Stimulated activated CD4-positive, alpha-beta T cell treated with anti-CD3 and anti-CD28 coated beads, Interleukin-4, amount 100 ng/mL, for 48 hours (primary cell): ENCODE measurements around the gene PLAAT4.

ENCODE experiments used
- DNase-seq, 2 donors: peaks; one replicate each; pipeline ENCODE4 v3.0.0-alpha.2; 2020; ENCODE audit warnings: low read depth in 2 of 2

PLAAT4 gene, protein sequence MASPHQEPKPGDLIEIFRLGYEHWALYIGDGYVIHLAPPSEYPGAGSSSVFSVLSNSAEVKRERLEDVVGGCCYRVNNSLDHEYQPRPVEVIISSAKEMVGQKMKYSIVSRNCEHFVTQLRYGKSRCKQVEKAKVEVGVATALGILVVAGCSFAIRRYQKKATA

GRCh38 chr11:63536669-63537292, at the start of gene PLAAT4:
TSS of gene PLAAT4 (plus strand) at chr11:63536808. CDS start at chr11:63536869, 61 bp downstream.
- DNase-seq, result no peak

GRCh38 chr11:63488789-63489188, 47.8 kb upstream of the PLAAT4 start:
- no peak for DNase-seq

DNA sequence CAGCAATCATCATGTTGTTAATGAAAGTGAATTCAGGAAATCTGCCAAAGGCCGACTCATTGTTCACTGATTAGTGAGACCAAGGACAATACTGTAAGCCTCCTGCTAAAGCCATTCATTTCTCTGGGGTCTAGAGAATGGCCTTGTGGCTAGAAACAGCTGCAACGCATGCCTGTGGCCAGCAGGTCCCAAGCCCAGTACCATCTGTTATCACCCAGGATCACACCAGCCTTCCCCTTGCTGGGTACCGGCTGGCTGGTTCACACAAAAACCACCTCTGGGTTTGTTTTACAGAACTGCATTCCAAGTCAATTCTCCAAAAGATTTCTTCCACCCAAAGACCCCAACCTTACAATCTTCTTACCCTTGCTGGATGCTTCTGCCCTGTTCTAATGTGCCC, 46.7 kb upstream of the PLAAT4 start:
- no peak for DNase-seq

DNA sequence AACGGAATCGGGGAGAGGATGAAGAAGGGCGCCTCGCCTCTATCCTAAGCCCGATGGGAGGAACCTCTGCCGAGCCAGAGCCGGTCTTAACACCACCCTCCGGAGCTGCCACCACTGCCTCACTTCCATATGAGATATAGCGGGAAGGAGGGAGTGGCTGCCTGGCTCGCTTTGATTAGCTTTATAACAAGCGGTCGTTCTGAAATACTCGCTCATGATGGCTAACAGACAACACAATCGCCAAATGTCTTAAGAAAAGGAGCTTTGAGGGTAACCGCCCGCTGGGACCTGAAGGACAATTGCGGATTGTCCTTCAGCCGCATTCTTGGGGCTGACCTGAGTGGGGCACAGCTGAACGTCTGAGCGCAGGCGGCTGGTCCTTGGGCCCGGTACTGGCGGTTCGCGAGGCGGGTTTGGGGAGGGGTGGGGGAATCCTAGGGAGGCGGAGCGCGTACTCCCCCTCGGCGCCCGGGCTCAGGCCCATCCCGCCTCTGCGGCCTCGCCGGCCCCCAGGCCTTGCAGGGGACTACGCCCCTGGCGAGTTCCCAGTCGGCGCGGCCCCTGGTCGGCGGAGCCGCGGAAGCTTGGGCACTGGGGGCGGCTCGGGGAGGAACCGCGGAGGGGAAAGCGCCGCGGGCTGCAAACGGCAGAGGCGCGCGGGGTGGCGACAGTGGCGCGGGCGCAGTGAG, 45.9 kb upstream of the PLAAT4 start, which contains the start of gene PLAAT5:
Gene PLAAT5 (minus strand): TSS at position 617 of the 689 bp plus-strand sequence. CDS start 133 bp downstream, at position 484.
- no peak for DNase-seq

GRCh38 chr11:63491240-63491587, 45.4 kb upstream of the PLAAT4 start:
- no peak for DNase-seq

DNA sequence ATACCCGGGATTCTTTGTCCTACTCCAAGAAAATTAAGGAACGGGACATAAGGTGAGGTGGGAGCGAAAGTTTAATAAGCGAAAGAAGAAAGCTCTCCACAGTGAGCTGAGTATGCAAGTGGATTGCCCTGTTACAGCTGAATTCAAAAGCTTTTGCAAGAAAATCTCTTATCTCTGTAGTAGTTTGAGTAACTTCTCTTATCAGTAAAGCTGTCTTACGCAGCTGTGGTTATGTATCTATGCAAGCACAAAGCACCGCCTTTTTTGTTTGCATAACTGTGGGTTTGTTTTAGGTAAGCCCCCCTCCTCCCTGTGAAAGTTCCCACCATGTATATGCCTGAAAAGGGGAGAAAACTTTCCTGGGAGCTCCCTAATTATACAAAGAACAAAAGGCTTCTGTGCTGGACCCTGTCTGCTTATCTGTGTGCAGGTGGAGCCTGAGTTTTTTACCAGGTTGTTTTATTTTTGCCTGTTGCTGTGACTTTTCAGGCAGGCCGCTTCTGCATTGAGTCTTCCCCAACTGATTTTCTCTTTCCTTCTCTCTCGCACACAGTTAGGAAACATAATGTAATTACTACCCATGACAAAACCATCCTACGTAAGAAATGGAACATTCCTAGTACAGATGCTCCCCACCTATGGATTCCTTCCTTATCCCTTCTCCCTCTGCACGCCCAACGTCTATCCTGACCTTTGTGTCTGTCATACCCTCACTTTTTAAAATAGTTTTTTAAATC, 44.8 kb upstream of the PLAAT4 start:
- DNase-seq, result no peak

DNA sequence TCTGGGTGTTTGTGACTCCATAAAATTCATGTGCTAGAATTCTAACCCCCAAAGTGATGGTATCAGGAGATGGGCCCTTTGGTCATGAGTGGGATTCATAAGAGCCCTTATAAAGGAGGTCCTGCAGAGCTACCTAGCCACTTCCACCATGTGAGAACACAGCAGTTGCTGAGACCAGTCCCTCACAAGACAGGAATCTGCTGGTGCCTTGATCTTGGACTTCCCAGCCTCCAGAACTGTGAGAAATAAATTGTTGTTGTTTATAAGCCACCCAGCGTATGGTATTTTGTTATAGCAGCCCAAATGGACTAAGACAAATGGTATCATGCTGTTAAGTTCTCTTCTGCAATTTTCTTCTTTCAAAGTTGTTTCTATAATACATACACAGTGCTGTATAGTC, 44.2 kb upstream of the PLAAT4 start:
- DNase-seq, result no peak

- DNase-seq, result no peak
Measured at GRCh38 chr11:63493127-63493526, 43.5 kb upstream of the PLAAT4 start.

DNA sequence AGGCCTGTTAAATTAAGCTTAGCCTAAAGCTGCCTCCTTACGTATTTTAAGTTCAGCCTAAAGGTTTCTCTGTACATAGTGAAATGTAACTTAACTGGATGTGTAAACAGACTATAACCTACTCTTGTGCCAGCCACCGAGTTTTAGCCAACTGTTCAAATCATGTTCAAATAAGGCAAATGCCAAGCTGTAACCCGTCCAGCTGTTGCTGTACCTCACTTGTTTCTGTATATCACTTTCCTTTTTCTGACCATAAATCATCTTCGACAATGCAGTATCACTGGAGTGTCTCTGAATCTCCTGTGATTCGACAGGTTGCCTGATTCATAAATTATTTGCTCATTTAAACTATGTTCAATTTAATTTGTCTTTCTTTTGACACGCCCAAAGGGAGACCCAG, 41.6 kb upstream of the PLAAT4 start:
- no peak for DNase-seq

GRCh38 chr11:63499874-63500273, 36.7 kb upstream of the PLAAT4 start:
- DNase-seq, result no peak

- no peak for DNase-seq
Measured at GRCh38 chr11:63501236-63501635, 35.4 kb upstream of the PLAAT4 start.

DNA sequence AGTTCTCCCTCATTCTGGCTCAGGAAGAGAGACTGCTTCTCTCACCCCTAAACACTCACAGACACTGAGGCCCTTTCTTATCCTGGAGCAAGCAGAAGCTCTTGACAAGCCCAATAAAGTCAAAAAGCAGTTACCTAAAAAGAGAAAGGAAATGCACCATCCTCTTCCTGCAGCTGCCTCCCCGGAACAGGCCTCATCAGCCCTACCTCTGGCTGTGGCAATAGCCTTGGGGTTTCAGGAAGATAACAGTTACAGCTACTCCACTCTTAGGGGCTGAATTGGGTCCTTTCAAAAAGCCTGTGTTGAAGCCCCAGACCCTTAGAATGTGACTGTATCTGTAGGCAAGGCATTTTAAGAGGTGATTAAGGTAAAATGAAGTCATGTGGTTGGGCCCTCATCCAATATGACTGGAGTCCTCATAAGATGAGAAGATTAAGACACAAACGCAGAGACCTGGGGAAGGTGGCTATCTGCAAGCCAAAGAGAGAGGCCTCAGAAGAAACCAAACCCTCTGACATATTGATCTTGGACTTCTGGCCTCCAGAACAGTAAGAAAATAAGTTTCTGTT, 34.3 kb upstream of the PLAAT4 start:
- no peak for DNase-seq

- DNase-seq, result no peak
Measured at GRCh38 chr11:63503492-63503891, 33.1 kb upstream of the PLAAT4 start.

GRCh38 chr11:63504054-63504453, 32.6 kb upstream of the PLAAT4 start:
- no peak for DNase-seq

DNA sequence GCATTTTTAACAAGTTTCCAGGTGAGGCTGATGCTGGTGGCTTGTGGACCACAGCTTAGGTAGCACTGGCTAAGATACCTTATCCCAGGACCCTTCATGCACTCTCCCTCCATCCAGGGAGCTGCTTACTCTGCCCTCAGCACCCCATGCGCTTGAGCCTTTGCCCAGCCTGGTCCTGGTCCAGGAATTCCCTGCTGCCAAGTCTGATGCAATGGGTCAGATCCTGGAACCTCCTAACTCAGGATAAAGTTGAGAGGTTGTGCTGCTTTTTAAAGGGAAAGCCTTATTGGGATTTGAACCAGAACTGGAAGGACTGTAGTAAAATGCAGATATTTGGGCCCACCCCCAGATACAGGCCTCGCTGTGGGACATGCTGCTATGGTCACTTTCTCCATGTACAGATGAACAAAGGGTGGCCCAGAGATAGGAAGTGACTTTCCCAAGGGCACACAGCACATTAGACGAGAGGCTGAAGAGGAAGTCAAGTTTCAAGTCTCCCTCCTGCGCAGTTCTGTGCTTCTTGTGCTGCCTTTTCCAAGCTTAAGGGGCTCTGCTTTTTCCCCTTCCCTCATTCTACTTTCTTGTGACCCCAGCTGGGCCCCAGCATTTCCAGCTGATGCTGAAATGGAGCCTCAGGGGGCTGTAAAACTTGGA, 31.5 kb upstream of the PLAAT4 start:
- DNase-seq, result no peak

GRCh38 chr11:63505857-63506528, 30.6 kb upstream of the PLAAT4 start, which contains the start of gene LGALS12:
TSS of gene LGALS12 (plus strand) at chr11:63506084. CDS start at chr11:63506459, 375 bp downstream.
- DNase-seq, result no peak

DNA sequence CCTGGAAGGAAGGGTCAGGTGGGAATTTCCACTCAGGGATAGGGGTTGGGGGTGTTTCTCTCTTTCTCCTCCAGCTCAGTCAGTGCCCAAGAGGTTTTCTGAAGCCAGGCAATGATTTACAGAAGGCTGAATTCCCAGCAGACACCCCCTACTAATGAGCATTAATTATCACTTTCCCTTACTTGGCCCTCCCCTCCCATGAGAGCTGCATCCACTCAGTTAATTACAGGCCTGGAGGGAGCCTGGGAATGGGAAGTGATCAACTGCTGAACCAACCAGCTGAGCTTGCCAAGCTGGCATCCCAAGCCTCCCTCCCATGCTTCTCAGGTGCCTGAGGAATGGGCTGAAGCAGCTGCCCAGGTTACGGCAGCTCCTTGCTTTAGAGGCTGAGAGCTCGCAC, 29.7 kb upstream of the PLAAT4 start:
- DNase-seq, result no peak

DNA sequence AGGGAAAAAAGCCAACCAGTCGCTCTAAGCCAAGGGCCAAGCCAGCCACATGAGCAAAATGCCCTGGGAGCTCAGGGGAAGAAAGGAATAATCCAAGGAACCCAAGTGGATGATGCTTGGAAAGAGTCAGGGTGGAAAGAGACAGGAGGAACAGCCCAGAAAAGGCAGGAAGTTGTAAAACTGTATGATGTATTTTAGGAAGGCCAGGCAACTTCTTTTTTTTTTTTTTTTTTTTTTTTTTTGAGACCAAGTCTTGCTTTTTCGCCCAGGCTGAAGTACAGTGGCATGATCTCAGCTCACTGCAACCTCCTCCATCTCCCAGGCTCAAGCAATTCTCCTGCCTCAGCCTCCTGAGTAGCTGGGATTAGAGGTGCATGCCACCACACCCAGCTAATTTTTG, 29.1 kb upstream of the PLAAT4 start:
- no peak for DNase-seq

DNA sequence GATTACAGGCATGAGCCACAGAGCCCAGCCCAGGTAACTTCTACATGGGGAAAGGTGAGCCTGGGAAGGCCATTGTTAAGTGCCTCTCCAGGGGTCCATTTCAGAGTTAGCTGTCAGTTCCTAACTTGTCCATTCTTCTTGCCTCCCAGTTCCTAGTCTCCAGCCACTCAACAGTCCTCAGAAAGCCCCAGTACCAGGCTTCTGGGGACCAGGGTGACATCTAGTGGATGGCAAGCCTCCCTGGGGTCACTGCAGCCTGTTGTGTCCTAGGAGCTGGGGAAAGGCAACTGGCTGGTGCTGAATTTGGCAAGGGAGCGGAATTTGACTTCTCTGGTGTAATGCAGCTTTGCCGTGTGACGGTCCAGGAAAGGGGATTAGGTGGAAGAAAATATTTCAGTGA, 28.6 kb upstream of the PLAAT4 start:
- no peak for DNase-seq

GRCh38 chr11:63508745-63509144, 27.9 kb upstream of the PLAAT4 start:
- DNase-seq, result no peak
